ENCODE results near the gene LRRC37B. TPM values are rescaled to one million over a fixed set of nuclear protein-coding genes. Genes with fewer than 3 reads are reported as not detected.
"Not testable (repeated sequence)": the region's sequence is repeated elsewhere in the genome, so short reads cannot be mapped to it uniquely, and the experiment has no call there.

The LRRC37B gene
- total RNA-seq, 1 donor from 2014 or later = 21.7 TPM

DNA sequence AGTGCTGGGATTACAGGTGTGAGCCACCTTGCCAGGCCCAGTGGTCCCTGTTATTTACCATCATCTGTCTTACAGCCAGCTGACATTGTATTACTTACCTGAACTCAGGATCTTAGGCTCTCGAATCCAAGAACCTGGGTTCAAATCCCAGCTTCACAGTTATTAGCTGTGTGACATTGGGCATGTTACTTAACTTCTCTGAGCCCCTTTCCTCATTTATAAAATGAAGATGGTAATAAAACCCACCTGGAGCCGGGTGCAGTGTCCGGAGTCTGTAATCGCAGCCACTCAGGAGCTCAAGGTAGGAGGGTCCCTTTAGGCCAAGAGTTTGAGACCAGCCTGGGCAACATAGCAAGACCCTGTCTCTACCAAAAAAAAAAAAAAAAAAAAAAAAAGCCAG, 79.7 kb downstream of the LRRC37B start:
- DNase-seq (ENCODE audit: low spot score) = not testable (repeated sequence)

DNA sequence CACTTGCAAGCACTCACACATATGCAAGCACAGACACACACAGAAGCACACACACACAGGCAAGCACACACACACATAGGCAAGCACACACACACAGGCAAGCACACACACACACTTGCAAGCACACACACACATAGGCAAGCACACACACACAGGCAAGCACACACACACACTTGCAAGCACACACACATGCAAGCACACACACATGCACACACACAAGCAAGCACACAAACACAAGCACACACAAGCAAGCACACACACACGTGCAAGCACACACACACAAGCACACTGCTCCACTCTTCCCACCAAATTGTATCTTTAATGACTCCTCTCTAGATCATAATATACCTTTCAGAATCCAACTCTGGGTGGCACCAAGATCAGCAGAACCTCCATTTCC, 84.9 kb downstream of the LRRC37B start:
- not testable (repeated sequence) for DNase-seq (ENCODE audit: low spot score)

DNA sequence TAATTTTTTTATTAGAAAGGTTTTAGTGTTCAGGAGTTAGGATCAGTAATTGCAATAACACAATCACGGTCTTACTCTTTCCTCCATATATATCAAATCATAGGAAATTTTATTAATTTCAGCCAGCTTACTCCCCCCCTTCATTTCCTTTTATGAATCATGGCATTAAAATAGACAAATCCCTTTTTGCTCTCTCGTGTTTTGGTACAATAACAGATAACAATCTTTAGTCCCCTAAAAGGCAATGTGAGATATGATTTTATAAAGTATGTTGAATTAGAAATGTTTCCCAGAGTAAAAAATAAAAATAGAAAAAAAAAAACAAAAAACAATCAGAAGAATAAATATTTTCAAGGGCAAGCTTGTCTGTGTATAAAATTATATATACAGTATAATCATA, 92.5 kb downstream of the LRRC37B start:
- DNase-seq (ENCODE audit: low spot score) = no peak

DNA sequence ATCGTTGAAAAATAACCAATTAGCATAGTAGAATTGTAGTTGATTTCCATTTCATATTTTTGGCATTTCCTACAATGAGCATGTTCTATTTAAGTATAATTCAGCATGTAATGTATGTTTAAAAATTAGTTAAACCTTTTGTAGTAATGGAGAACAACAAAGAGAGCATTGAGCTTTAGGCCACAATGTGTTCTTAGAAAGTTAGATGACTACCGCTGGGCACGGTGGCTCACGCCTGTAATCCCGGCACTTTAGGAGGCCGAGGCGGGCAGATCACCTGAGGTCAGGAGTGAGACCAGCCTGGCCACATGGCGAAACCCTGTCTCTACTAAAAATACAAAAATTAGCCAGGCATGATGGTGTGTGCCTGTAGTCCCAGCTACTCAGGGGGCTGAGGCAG, 93.1 kb downstream of the LRRC37B start:
- DNase-seq (ENCODE audit: low spot score) = not testable (repeated sequence)

DNA sequence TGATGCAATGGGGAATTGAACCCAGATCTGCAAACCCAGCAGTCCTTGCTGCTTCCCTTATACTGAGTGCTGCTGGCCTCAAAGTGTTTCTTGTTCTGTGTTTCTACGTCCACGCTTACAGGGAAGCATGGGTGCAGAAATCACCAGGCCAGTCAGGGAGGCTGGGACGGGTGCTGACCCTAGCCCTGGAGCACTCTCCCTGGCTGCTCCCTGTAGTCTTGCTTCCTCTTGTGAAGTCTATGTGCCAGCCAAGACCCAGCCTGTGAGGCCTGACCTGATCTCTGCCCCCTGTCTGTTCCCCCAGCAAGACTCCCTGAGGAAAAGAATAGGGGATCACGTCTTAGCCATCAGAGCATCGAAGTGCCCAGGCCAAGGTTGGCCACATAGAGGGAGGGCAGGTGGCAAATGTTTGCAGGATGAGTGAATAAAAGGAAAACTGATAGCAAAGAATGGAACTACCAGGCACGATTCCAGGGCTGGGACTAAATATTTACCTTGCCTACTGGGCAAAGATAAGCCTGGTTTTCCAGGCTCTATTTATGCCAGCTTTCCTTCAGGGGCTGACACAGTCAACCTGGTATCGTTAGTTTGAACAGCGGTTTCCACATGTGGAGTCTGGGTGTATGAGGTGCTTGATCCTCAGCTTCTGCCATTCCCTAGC, 93.9 kb downstream of the LRRC37B start:
- no peak for DNase-seq (ENCODE audit: low spot score)

DNA sequence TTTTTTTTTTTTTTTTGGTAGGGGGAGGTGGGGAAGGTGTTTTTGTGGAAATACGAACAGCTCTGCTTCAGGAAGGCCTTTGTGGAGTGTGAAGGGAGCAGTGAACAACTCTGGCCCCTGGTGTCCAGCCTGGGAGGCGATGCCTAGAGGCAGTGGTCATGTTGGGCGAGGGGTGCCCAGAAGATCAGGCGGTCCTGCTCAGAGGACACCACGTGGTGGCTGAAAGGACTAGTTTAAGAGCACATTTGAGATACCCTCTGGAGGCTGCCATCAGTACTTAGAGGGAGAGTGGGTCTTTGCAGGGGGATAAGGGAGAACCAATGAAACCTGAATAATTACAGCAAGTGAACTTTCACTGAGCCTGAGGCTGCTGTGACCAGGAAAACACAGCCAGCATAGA, 95.0 kb downstream of the LRRC37B start:
- DNase-seq (ENCODE audit: low spot score) = no peak

DNA sequence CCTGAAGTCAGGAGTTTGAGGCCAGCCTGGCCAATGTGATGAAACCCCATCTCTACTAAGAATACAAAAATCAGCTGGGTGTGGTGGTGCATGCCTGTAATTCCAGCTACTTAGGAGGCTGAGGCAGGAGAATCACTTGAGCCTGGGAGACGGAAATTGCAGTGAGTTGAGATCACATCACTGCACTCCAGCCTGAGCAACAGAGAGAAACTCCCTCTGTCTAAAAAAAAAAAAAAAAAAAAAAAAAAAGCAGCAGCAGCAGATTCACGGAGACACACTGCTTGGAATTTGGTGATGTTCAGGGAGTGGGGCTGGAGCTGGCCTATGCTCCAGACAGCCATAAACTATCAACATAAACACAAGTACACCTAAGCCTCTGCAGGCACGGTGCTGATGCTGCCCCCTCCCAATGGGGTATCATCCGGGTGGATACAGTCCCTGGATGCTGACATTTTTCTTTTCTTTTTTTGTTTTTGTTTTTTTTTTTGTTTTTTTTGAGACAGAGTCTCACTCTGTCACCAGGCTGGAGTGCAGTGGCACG, 95.5 kb downstream of the LRRC37B start:
- DNase-seq (ENCODE audit: low spot score) = no peak

Other genes with a start within 250 kb of the LRRC37B start
- gene COPRS, start 148.1 kb upstream of the LRRC37B start, total RNA-seq = 24.3 TPM
- gene UTP6, start 105.7 kb upstream of the LRRC37B start, total RNA-seq = 60.2 TPM
- gene SUZ12, start 70.4 kb upstream of the LRRC37B start, total RNA-seq = 25.9 TPM
- gene RHOT1, start 135.1 kb downstream of the LRRC37B start, total RNA-seq = 37.3 TPM

Data from ureter (tissue), 1 donor.